ENCODE measurements around the gene TMEM179.

Gene TMEM179

GRCh38 chr14:104591506-104592291, 12.9 kb downstream of the TMEM179 start:
- no peak for DNase-seq (ENCODE audit: low read depth)
- TF ChIP-seq, protein P1, sequence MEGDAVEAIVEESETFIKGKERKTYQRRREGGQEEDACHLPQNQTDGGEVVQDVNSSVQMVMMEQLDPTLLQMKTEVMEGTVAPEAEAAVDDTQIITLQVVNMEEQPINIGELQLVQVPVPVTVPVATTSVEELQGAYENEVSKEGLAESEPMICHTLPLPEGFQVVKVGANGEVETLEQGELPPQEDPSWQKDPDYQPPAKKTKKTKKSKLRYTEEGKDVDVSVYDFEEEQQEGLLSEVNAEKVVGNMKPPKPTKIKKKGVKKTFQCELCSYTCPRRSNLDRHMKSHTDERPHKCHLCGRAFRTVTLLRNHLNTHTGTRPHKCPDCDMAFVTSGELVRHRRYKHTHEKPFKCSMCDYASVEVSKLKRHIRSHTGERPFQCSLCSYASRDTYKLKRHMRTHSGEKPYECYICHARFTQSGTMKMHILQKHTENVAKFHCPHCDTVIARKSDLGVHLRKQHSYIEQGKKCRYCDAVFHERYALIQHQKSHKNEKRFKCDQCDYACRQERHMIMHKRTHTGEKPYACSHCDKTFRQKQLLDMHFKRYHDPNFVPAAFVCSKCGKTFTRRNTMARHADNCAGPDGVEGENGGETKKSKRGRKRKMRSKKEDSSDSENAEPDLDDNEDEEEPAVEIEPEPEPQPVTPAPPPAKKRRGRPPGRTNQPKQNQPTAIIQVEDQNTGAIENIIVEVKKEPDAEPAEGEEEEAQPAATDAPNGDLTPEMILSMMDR (conservative IDR thresholded peaks at IDR 0.05; ENCODE audit: low read depth, low read length) = no peak

DNA sequence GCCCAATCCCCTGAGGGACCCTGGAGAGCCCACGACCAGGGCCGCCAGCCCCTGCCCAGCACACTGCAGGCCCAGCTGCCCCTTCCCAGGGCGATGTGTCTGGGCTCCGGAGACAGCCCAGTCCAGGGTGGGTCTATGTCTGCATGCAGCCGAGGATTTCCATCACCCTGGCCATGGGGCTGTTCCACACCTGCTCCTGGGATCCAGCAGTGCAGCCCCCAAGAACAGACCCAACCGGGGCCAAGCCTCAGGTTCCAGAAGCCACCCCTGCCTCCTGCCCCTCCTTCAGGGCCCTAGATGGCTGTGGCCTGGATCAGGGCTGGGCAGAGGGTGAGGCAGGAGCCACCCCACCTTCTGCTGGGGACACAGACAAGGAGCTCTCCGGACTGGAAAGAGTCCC, 13.5 kb downstream of the TMEM179 start:
- no peak for DNase-seq (ENCODE audit: low read depth)
- TF ChIP-seq, protein P1 (conservative IDR thresholded peaks at IDR 0.05; ENCODE audit: low read depth, low read length) = no peak
- no peak overlapping the region for H3K4me3 ChIP-seq (ENCODE audit: low read length)

More at GRCh38 chr14:104591506-104592291, 12.9 kb downstream of the TMEM179 start:
- no peak overlapping the region for H3K4me3 ChIP-seq (ENCODE audit: low read length)

GRCh38 chr14:104590240-104590965, 14.2 kb downstream of the TMEM179 start:
- no peak overlapping the region for H3K4me3 ChIP-seq (ENCODE audit: low read length)
- TF ChIP-seq, protein P1 (conservative IDR thresholded peaks at IDR 0.05; ENCODE audit: low read depth, low read length) = no peak
- no peak for DNase-seq (ENCODE audit: low read depth)

- no peak overlapping the region for H3K4me3 ChIP-seq (ENCODE audit: low read length)
- no peak for DNase-seq (ENCODE audit: low read depth)
- TF ChIP-seq, protein P1 (conservative IDR thresholded peaks at IDR 0.05; ENCODE audit: low read depth, low read length) = no peak
Observed at GRCh38 chr14:104589338-104590195, 15.0 kb downstream of the TMEM179 start.

GRCh38 chr14:104588066-104588857, 16.3 kb downstream of the TMEM179 start:
- TF ChIP-seq, protein P1 (conservative IDR thresholded peaks at IDR 0.05; ENCODE audit: low read depth, low read length) = no peak
- no peak overlapping the region for H3K4me3 ChIP-seq (ENCODE audit: low read length)
- no peak for DNase-seq (ENCODE audit: low read depth)

- DNase-seq (ENCODE audit: low read depth) = no peak
- no peak overlapping the region for H3K4me3 ChIP-seq (ENCODE audit: low read length)
- TF ChIP-seq, protein P1 (conservative IDR thresholded peaks at IDR 0.05; ENCODE audit: low read depth, low read length) = no peak
Observed at GRCh38 chr14:104587641-104588040, 16.9 kb downstream of the TMEM179 start.
